HEK293 (cell line): ENCODE data around the gene GDA.

Experiments
- ZNF341 ChIP-seq: fragments of 450-650 bp; formaldehyde crosslinking; IDR thresholded peaks from 2 replicates; pipeline ENCODE4; 2016; ENCODE audit warnings: low read depth, missing biosample characterization, missing genetic modification characterization
- ZNF658 ChIP-seq: fragments of 450-650 bp; formaldehyde crosslinking; IDR thresholded peaks from 2 replicates; pipeline ENCODE4; 2016; ENCODE audit warnings: missing biosample characterization, missing genetic modification characterization
- ZNF707 ChIP-seq: fragments of 450-650 bp; formaldehyde crosslinking; IDR thresholded peaks from 2 replicates; pipeline ENCODE4 v1.5.1; 2016; ENCODE audit warnings: missing biosample characterization, missing genetic modification characterization
- TF ChIP-seq, protein P1 (sequence below): fragments of 450-650 bp; formaldehyde crosslinking; IDR thresholded peaks from 2 replicates; pipeline ENCODE4 v1.5.1; 2016; ENCODE audit warnings: missing biosample characterization, missing genetic modification characterization
- TF ChIP-seq, protein P2 (sequence below): fragments of 450-650 bp; formaldehyde crosslinking; IDR thresholded peaks from 2 replicates; pipeline ENCODE4 v1.5.1; 2016; ENCODE audit warnings: missing biosample characterization, missing genetic modification characterization

DNA sequence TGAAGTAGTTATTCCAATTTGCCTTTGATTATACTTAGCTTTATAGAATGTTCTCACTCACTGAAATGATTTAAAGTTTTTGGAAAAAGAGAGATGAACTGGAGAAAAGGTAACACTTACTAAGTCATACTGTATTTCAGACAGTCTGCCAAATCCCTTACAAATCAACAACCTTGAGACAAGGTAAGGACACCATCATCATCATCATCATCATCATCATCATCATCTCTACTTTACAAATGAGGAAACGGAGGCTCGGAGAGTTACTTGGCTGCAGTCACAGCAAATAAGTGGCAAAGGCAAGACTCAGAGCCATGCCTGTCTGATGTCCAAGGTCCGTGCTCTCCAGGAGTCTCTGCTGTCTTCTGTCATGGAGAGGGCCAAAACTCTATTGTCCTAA lies 9.4 kb downstream of the GDA start:
- TF ChIP-seq, protein P1, sequence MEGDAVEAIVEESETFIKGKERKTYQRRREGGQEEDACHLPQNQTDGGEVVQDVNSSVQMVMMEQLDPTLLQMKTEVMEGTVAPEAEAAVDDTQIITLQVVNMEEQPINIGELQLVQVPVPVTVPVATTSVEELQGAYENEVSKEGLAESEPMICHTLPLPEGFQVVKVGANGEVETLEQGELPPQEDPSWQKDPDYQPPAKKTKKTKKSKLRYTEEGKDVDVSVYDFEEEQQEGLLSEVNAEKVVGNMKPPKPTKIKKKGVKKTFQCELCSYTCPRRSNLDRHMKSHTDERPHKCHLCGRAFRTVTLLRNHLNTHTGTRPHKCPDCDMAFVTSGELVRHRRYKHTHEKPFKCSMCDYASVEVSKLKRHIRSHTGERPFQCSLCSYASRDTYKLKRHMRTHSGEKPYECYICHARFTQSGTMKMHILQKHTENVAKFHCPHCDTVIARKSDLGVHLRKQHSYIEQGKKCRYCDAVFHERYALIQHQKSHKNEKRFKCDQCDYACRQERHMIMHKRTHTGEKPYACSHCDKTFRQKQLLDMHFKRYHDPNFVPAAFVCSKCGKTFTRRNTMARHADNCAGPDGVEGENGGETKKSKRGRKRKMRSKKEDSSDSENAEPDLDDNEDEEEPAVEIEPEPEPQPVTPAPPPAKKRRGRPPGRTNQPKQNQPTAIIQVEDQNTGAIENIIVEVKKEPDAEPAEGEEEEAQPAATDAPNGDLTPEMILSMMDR, result no peak
- no peak for TF ChIP-seq ZNF707 (tag by site-specific recombination)
- TF ChIP-seq, protein P2, sequence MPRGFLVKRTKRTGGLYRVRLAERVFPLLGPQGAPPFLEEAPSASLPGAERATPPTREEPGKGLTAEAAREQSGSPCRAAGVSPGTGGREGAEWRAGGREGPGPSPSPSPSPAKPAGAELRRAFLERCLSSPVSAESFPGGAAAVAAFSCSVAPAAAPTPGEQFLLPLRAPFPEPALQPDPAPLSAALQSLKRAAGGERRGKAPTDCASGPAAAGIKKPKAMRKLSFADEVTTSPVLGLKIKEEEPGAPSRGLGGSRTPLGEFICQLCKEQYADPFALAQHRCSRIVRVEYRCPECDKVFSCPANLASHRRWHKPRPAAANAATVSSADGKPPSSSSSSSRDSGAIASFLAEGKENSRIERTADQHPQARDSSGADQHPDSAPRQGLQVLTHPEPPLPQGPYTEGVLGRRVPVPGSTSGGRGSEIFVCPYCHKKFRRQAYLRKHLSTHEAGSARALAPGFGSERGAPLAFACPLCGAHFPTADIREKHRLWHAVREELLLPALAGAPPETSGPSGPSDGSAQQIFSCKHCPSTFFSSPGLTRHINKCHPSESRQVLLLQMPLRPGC (tag by site-specific recombination), result no peak
- no peak for TF ChIP-seq ZNF341 (tag by site-specific recombination)
- no peak for TF ChIP-seq ZNF658
